Gastrocnemius medialis (tissue), 4 donors: ENCODE data around the gene CRACDL. TPM values are rescaled to one million over a fixed set of nuclear protein-coding genes. Genes with fewer than 3 reads are reported as not detected.

Experiments
- ATAC-seq, 2 donors: fragments of 150-250 bp; one replicate each; pipeline ENCODE4 v1.9.1; 2016
- DNase-seq, 2 donors: peaks; one replicate each; pipeline ENCODE4 v3.0.0-alpha.2; 2019
- H3K27ac ChIP-seq, 4 donors: fragments of 200-600 bp; sonication (generic); 1 replicate in 1 of 4; 2 replicates in 3 of 4; pipeline ENCODE4 v1.5.1; 2016 to 2018; ENCODE audit warnings: mild to moderate bottlenecking in 2 of 4, moderate library complexity in 1 of 4
- H3K27me3 ChIP-seq, 3 donors: fragments of 200-600 bp; sonication (generic) in 2 of 3; 1 replicate in 1 of 3; 2 replicates in 2 of 3; pipeline versions ENCODE4 v1.5.1 to v1.6.0; 2016 to 2019; ENCODE audit warnings: mild to moderate bottlenecking in 1 of 3, moderate library complexity in 1 of 3
- H3K36me3 ChIP-seq, 2 donors: fragments of 200-600 bp; sonication (generic) in 1 of 2; one replicate each; pipeline ENCODE4 v1.5.1; 2017 to 2018
- H3K4me1 ChIP-seq, 2 donors: fragments of 200-600 bp; sonication (generic) in 1 of 2; one replicate each; pipeline ENCODE4 v1.5.1; 2016 to 2017; ENCODE audit warnings: mild to moderate bottlenecking in 2 of 2
- H3K4me3 ChIP-seq, 4 donors: fragments of 200-600 bp; sonication (generic) in 3 of 4; 1 replicate in 1 of 4; 2 replicates in 3 of 4; pipeline ENCODE4 v1.5.1; 2016 to 2019; ENCODE audit warnings: mild to moderate bottlenecking in 2 of 4
- H3K9me3 ChIP-seq, 3 donors: fragments of 200-600 bp; sonication (generic) in 2 of 3; 1 replicate in 1 of 3; 2 replicates in 2 of 3; pipeline ENCODE4 v1.5.1; 2016 to 2019
- CTCF ChIP-seq, 5 experiments: fragments of 450-650 bp in 3 of 5; fragments of 200-600 bp in 2 of 5; sonication (generic) in 2 of 5; IDR thresholded peaks in 4 of 5; conservative IDR thresholded peaks in 1 of 5; 1 replicate in 4 of 5; 2 replicates in 1 of 5; pipeline ENCODE4 v1.5.1; 2016 to 2019; ENCODE audit warnings: antibody characterized with exemption in 5 of 5, mild to moderate bottlenecking in 3 of 5, moderate library complexity in 3 of 5
- POLR2A ChIP-seq, 2 donors: fragments of 450-650 bp; IDR thresholded peaks; one replicate each; pipeline ENCODE4 v1.6.1; 2017; ENCODE audit warnings: antibody characterized with exemption in 2 of 2, mild to moderate bottlenecking in 2 of 2, moderate library complexity in 2 of 2
- in situ Hi-C, 4 donors: fragments of 200-750 bp; cut with MboI; loops; one replicate each; pipeline versions ENCODE4 v1.15.0 to v1.8.0; 2017; ENCODE audit warnings: low sequenced_read_pairs in 4 of 4
- intact Hi-C: fragments of 100-400 bp; cut with DNase I; formaldehyde crosslinking; loops from one replicate; pipeline ENCODE4 v1.15.1; 2023; ENCODE audit warnings: low total_unique reads
- total RNA-seq, 4 donors: library from RNA; depleted of rRNA; stranded (reverse); fragments of >200 nt; gene quantifications; one replicate each; pipeline versions ENCODE4 v1.1.0 to v1.2.3, GENCODE V29; 2016

The CRACDL gene
- total RNA-seq, 4 donors from 2014 or later: 0.71 to 18.2 (median 2.9) TPM

- in situ Hi-C loops: no loop called here
- no peaks in the 10 kb centered on the region for H3K27me3 ChIP-seq
- TF ChIP-seq CTCF (IDR thresholded peaks at IDR 0.05 in 4 of 5, conservative IDR thresholded peaks at IDR 0.05 in 1 of 5): no peak
- no peak for TF ChIP-seq POLR2A (IDR thresholded peaks at IDR 0.05)
- no peak overlapping the region for H3K4me3 ChIP-seq
- H3K27ac ChIP-seq: no peak overlapping the region
- peaks cover 7 to 9% of the 10 kb centered on the region in 2 donors for H3K4me1 ChIP-seq
- DNase-seq (no peak), ATAC-seq (no peak)
- H3K36me3 ChIP-seq: no peaks in the 10 kb centered on the region
- intact Hi-C loops: no loop called here
- no peaks in the 10 kb centered on the region for H3K9me3 ChIP-seq
Measured at GRCh38 chr2:98872526-98872925, 63.5 kb downstream of the CRACDL start.

- Histone ChIP-seq H3K36me3 (no peaks in the 10 kb centered on the region), H3K27me3 (no peaks in the 10 kb centered on the region), H3K4me1 (peaks cover 7 to 9% of the 10 kb centered on the region in 2 donors), H3K4me3 (no peak overlapping the region), H3K27ac (no peak overlapping the region), H3K9me3 (no peaks in the 10 kb centered on the region)
- intact Hi-C loops (no loop called here), in situ Hi-C loops (no loop called here)
- TF ChIP-seq POLR2A (IDR thresholded peaks at IDR 0.05): no peak
- TF ChIP-seq CTCF (IDR thresholded peaks at IDR 0.05 in 4 of 5, conservative IDR thresholded peaks at IDR 0.05 in 1 of 5): no peak
- ATAC-seq: no peak
- no peak for DNase-seq
Measured at GRCh38 chr2:98871506-98871905, 64.5 kb downstream of the CRACDL start.

- H3K27ac ChIP-seq: no peak overlapping the region
- intact Hi-C loops: no loop called here
- DNase-seq (no peak), ATAC-seq (no peak)
- H3K4me3 ChIP-seq: no peak overlapping the region
- TF ChIP-seq CTCF (IDR thresholded peaks at IDR 0.05 in 4 of 5, conservative IDR thresholded peaks at IDR 0.05 in 1 of 5) (no peak), POLR2A (IDR thresholded peaks at IDR 0.05) (no peak)
- in situ Hi-C loops: no loop called here
- H3K27me3 ChIP-seq: no peaks in the 10 kb centered on the region
- H3K36me3 ChIP-seq: no peaks in the 10 kb centered on the region
- H3K9me3 ChIP-seq: no peaks in the 10 kb centered on the region
- peaks cover 7 to 9% of the 10 kb centered on the region in 2 donors for H3K4me1 ChIP-seq
Measured at GRCh38 chr2:98870516-98871158, 65.4 kb downstream of the CRACDL start.

GRCh38 chr2:98869870-98870269, 66.2 kb downstream of the CRACDL start:
- intact Hi-C loops: no loop called here
- Histone ChIP-seq H3K4me1 (peaks cover 7 to 9% of the 10 kb centered on the region in 2 donors), H3K27me3 (no peaks in the 10 kb centered on the region), H3K9me3 (no peaks in the 10 kb centered on the region), H3K36me3 (no peaks in the 10 kb centered on the region), H3K27ac (peak overlapping the region in 1 of 4 donors; percentile 18), H3K4me3 (no peak overlapping the region)
- in situ Hi-C loops: no loop called here
- ATAC-seq (peak; percentile 62 to 96), DNase-seq (peak; percentile 28 to 69)
- no peak for TF ChIP-seq POLR2A (IDR thresholded peaks at IDR 0.05)
- TF ChIP-seq CTCF (IDR thresholded peaks at IDR 0.05 in 4 of 5, conservative IDR thresholded peaks at IDR 0.05 in 1 of 5): no peak

- ATAC-seq: no peak
- H3K27ac ChIP-seq: peak overlapping the region in 2 of 4 donors; percentile 18 to 27
Measured at GRCh38 chr2:98869272-98869641, 66.8 kb downstream of the CRACDL start.

More at GRCh38 chr2:98869272-98869641, 66.8 kb downstream of the CRACDL start:
- no peaks in the 10 kb centered on the region for H3K27me3 ChIP-seq
- H3K4me3 ChIP-seq: no peak overlapping the region
- in situ Hi-C loops (no loop called here), intact Hi-C loops (no loop called here)
- H3K4me1 ChIP-seq: peaks cover 7 to 9% of the 10 kb centered on the region in 2 donors
- H3K36me3 ChIP-seq: no peaks in the 10 kb centered on the region
- DNase-seq: no peak
- H3K9me3 ChIP-seq: no peaks in the 10 kb centered on the region
- no peak for TF ChIP-seq POLR2A (IDR thresholded peaks at IDR 0.05)
- TF ChIP-seq CTCF (IDR thresholded peaks at IDR 0.05 in 4 of 5, conservative IDR thresholded peaks at IDR 0.05 in 1 of 5): no peak
